ENCODE results near the gene ZNF23. TPM values are rescaled to one million over a fixed set of nuclear protein-coding genes. Genes with fewer than 3 reads are reported as not detected.

The ZNF23 gene
- total and polyA plus RNA-seq, 10 of the 15 experiments (the other 5 are each of a cell fraction or from before 2014, with no cell fraction given) = 3.6 to 11.5 (median 8.7) TPM

- intact Hi-C loops (cut with micrococcal nuclease; ENCODE audit: unreplicated experiment) (loop anchor here (10.0 kb wide), 1 partner anchor 634 kb away; the partner anchor contains the start of genes DHX38 and TXNL4B), in situ Hi-C loops (cut with MboI) (no loop called here)
- CTCF ChIA-PET = interaction anchor here (0.7 to 1.6 kb wide), 4 partner anchors 19 to 77 kb away, joined by 3 to 5 read pairs (median 4); no protein-coding TSS in a partner anchor
- ATAC-seq (no peak), FAIRE-seq (no peak), DNase-seq (ENCODE audit: low read depth, low spot score) (no peak)
- no peaks in the 10 kb centered on the region for H3K9me3 ChIP-seq (replicated peaks; ENCODE audit: control insufficient read depth, insufficient read depth, low read length)
- POLR2A ChIA-PET = no interaction called here
- peak overlapping the region; percentile 88 for H3K4me2 ChIP-seq (ENCODE audit: control insufficient read depth, insufficient read depth)
- H2AFZ ChIP-seq (ENCODE audit: control insufficient read depth, low read depth, low read length) = no peak overlapping the region
- RAD21 ChIA-PET (ENCODE audit: unreplicated experiment) = no interaction called here
- no peaks in the 10 kb centered on the region for H3K4me1 ChIP-seq (ENCODE audit: control insufficient read depth, insufficient read depth, low read length)
- WGBS (ENCODE audit: insufficient coverage, insufficient replicate concordance, low lambda C conversion rate, missing lambda C conversion rate) = 95% methylated on average over 1 of the region's 1 CpG
- H3K27me3 ChIP-seq (replicated peaks in 1 of 2; ENCODE audit: control insufficient read depth in 2 of 2, insufficient read depth in 2 of 2, low read length in 1 of 2) = no peaks in the 10 kb centered on the region
- H3K9ac ChIP-seq (ENCODE audit: control insufficient read depth, insufficient read depth, low read length) = no peak overlapping the region
- SMC1A ChIA-PET (ENCODE audit: uncharacterized antibody, unreplicated experiment) = interaction anchor here (0.8 to 3.8 kb wide), 2 partner anchors 24 to 27 kb away, joined by 3 to 21 read pairs; no protein-coding TSS in a partner anchor
- H3K27ac ChIP-seq (ENCODE audit: control insufficient read depth, insufficient read depth) = no peak overlapping the region
- peaks cover 0 to 3% of the 10 kb centered on the region in 2 experiments; a peak in 2 of 4 replicates for H3K36me3 ChIP-seq (ENCODE audit: control insufficient read depth in 2 of 2, insufficient read depth in 2 of 2, low read length in 1 of 2)
- no TSS peak for BruUV-seq (replicated peaks)
- TF ChIP-seq MTA3 (IDR thresholded peaks at IDR 0.05; ENCODE audit: borderline replicate concordance, low read length) = no peak
- H3K79me2 ChIP-seq (ENCODE audit: control insufficient read depth, insufficient read depth, low read length) = peaks cover 19% of the 10 kb centered on the region
- H4K20me1 ChIP-seq (ENCODE audit: control insufficient read depth, insufficient read depth) = no peaks in the 10 kb centered on the region
- peak overlapping the region; percentile 90 for H3K4me3 ChIP-seq
These were observed 1.1 kb downstream of the ZNF23 start for GRCh38 chr16:71460941-71461340.

- Histone ChIP-seq H3K9me3 (replicated peaks; ENCODE audit: control insufficient read depth, insufficient read depth, low read length) (no peaks in the 10 kb centered on the region), H2AFZ (ENCODE audit: control insufficient read depth, low read depth, low read length) (no peak overlapping the region), H3K27ac (ENCODE audit: control insufficient read depth, insufficient read depth) (no peak overlapping the region), H3K36me3 (ENCODE audit: control insufficient read depth in 2 of 2, insufficient read depth in 2 of 2, low read length in 1 of 2) (peaks cover 0 to 6% of the 10 kb centered on the region in 2 experiments; a peak in 2 of 4 replicates), H3K79me2 (ENCODE audit: control insufficient read depth, insufficient read depth, low read length) (peaks cover 19% of the 10 kb centered on the region), H4K20me1 (ENCODE audit: control insufficient read depth, insufficient read depth) (no peaks in the 10 kb centered on the region), H3K4me3 (0 out of 2 replicates have a peak overlapping the region, but pooled peaks have one; percentile 37), H3K9ac (ENCODE audit: control insufficient read depth, insufficient read depth, low read length) (no peak overlapping the region), H3K4me1 (ENCODE audit: control insufficient read depth, insufficient read depth, low read length) (no peaks in the 10 kb centered on the region), H3K27me3 (replicated peaks in 1 of 2; ENCODE audit: control insufficient read depth in 2 of 2, insufficient read depth in 2 of 2, low read length in 1 of 2) (no peaks in the 10 kb centered on the region), H3K4me2 (ENCODE audit: control insufficient read depth, insufficient read depth) (peak overlapping the region; percentile 40)
- intact Hi-C loops (cut with micrococcal nuclease; ENCODE audit: unreplicated experiment) (loop anchor here (10.0 kb wide), 1 partner anchor 635 kb away; the partner anchor contains the start of genes DHX38 and TXNL4B), in situ Hi-C loops (cut with MboI) (no loop called here)
- no TSS peak for BruUV-seq (replicated peaks)
- no peak for TF ChIP-seq IRF3 (IDR thresholded peaks at IDR 0.05)
- TF ChIP-seq PAX5 (IDR thresholded peaks at IDR 0.05; ENCODE audit: borderline replicate concordance, low read depth, low read length) = no peak
- no peak for TF ChIP-seq MYC (IDR thresholded peaks at IDR 0.05; ENCODE audit: insufficient read depth, insufficient read length, insufficient replicate concordance, low read length, severe bottlenecking)
- TF ChIP-seq YBX1 (IDR thresholded peaks at IDR 0.05) = no peak
- TF ChIP-seq NFXL1 (IDR thresholded peaks at IDR 0.05; ENCODE audit: borderline replicate concordance) = no peak
- TF ChIP-seq CBFB (IDR thresholded peaks at IDR 0.05; ENCODE audit: low read depth) = no peak
- TF ChIP-seq SMC3 (IDR thresholded peaks at IDR 0.05; ENCODE audit: borderline replicate concordance, low read length) = no peak
- TF ChIP-seq FOS (IDR thresholded peaks at IDR 0.05; ENCODE audit: borderline replicate concordance, extremely low read depth, insufficient read length) = no peak
- TF ChIP-seq, protein P1, sequence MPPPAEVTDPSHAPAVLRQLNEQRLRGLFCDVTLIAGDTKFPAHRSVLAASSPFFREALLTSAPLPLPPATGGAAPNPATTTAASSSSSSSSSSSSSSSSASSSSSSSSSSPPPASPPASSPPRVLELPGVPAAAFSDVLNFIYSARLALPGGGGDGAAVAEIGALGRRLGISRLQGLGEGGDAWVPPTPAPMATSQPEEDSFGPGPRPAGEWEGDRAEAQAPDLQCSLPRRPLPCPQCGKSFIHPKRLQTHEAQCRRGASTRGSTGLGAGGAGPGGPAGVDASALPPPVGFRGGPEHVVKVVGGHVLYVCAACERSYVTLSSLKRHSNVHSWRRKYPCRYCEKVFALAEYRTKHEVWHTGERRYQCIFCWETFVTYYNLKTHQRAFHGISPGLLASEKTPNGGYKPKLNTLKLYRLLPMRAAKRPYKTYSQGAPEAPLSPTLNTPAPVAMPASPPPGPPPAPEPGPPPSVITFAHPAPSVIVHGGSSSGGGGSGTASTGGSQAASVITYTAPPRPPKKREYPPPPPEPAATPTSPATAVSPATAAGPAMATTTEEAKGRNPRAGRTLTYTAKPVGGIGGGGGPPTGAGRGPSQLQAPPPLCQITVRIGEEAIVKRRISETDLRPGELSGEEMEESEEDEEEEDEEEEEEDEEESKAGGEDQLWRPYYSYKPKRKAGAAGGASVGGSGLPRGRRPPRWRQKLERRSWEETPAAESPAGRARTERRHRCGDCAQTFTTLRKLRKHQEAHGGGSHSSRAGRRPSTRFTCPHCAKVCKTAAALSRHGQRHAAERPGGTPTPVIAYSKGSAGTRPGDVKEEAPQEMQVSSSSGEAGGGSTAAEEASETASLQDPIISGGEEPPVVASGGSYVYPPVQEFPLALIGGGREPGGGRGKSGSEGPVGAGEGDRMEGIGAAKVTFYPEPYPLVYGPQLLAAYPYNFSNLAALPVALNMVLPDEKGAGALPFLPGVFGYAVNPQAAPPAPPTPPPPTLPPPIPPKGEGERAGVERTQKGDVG (CRISPR knock-in tag; IDR thresholded peaks at IDR 0.05) = no peak
- no peak for TF ChIP-seq BMI1 (IDR thresholded peaks at IDR 0.05; ENCODE audit: borderline replicate concordance)
- no peak for TF ChIP-seq NR2F1 (conservative IDR thresholded peaks at IDR 0.05)
- TF ChIP-seq NBN (IDR thresholded peaks at IDR 0.05) = no peak
- no peak for TF ChIP-seq HDAC6 (IDR thresholded peaks at IDR 0.05; ENCODE audit: unreplicated experiment)
- WGBS (ENCODE audit: insufficient coverage, insufficient replicate concordance, low lambda C conversion rate, missing lambda C conversion rate) = 98% methylated on average over 4 of the region's 4 CpGs
- ChIA-PET SMC1A (ENCODE audit: uncharacterized antibody, unreplicated experiment) (interaction anchor here (0.8 to 3.8 kb wide), 2 partner anchors 24 to 28 kb away, joined by 3 to 21 read pairs; no protein-coding TSS in a partner anchor), CTCF (interaction anchor here (0.7 to 1.6 kb wide), 5 partner anchors 20 to 78 kb away, joined by 3 to 5 read pairs (median 4); no protein-coding TSS in a partner anchor), RAD21 (ENCODE audit: unreplicated experiment) (no interaction called here), POLR2A (no interaction called here)
- ATAC-seq (no peak), FAIRE-seq (no peak), DNase-seq (ENCODE audit: low read depth, low spot score) (no peak)
These were observed 1.8 kb downstream of the ZNF23 start for GRCh38 chr16:71460236-71460635.

Data from GM12878 (cell line).